ENCODE data around the gene TP63. TPM values are rescaled to one million over a fixed set of nuclear protein-coding genes. Genes with fewer than 3 reads are reported as not detected.
A peak's percentile ranks its signal among the peaks of the same experiment; 100 is the strongest.
"Not testable (repeated sequence)": the region's sequence is repeated elsewhere in the genome, so short reads cannot be mapped to it uniquely, and the experiment has no call there.

TP63 gene
- total RNA-seq, 1 experiment from 2014 or later: 3.6 TPM

DNA sequence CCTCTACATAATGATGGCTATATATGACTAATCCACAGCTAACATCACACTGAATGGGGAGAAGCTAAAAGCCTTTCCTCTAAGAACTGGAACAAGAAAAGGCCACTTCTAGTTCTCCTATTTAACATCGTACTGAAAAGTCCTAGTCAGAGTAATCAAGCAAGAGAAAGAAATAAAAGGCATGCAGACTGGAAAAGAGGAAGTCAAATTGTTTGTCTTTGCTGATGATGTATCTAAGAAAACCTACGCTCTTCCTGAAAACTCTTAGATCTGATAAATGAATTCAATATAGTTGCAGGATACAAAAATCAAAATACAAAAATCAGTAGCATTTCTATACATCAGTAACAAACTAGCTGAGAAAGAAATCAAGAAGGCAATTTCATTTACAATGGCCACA, 116.9 kb downstream of the TP63 start:
- peaks cover 67% of the 10 kb centered on the region for H3K9me3 ChIP-seq (ENCODE audit: insufficient read depth, low read depth)
- ChIA-PET CTCF (interaction anchor here (0.6 kb wide), 1 partner anchor 1107 kb away, joined by 7 read pairs; no protein-coding TSS in a partner anchor), POLR2A (ENCODE audit: unreplicated experiment) (no interaction called here)
- no peaks in the 10 kb centered on the region for H4K20me1 ChIP-seq (ENCODE audit: insufficient read depth)
- H3K27me3 ChIP-seq (ENCODE audit: insufficient read depth, low read depth): no peaks in the 10 kb centered on the region
- no peak for TF ChIP-seq EZH2 (IDR thresholded peaks at IDR 0.05; ENCODE audit: low read depth)
- TF ChIP-seq, protein P1, sequence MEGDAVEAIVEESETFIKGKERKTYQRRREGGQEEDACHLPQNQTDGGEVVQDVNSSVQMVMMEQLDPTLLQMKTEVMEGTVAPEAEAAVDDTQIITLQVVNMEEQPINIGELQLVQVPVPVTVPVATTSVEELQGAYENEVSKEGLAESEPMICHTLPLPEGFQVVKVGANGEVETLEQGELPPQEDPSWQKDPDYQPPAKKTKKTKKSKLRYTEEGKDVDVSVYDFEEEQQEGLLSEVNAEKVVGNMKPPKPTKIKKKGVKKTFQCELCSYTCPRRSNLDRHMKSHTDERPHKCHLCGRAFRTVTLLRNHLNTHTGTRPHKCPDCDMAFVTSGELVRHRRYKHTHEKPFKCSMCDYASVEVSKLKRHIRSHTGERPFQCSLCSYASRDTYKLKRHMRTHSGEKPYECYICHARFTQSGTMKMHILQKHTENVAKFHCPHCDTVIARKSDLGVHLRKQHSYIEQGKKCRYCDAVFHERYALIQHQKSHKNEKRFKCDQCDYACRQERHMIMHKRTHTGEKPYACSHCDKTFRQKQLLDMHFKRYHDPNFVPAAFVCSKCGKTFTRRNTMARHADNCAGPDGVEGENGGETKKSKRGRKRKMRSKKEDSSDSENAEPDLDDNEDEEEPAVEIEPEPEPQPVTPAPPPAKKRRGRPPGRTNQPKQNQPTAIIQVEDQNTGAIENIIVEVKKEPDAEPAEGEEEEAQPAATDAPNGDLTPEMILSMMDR (conservative IDR thresholded peaks at IDR 0.05): no peak
- H3K4me2 ChIP-seq: no peak overlapping the region
- H3K9me2 ChIP-seq (ENCODE audit: insufficient read depth): no peaks in the 10 kb centered on the region
- intact Hi-C loops (cut with micrococcal nuclease; ENCODE audit: unreplicated experiment): no loop called here
- H2AFZ ChIP-seq: no peak overlapping the region
- no TSS peak for BruUV-seq (replicated peaks)
- H3K27ac ChIP-seq: no peak overlapping the region
- H3K4me1 ChIP-seq (replicated peaks; ENCODE audit: insufficient read depth): no peaks in the 10 kb centered on the region
- H3K36me3 ChIP-seq (ENCODE audit: low read depth): 0 out of 2 replicates have a peak, but pooled peaks cover 5% of the 10 kb centered on the region
- no peak for DNase-seq
- no peak overlapping the region for H3K4me3 ChIP-seq
- no peaks in the 10 kb centered on the region; the same call in 1 of the 2 replicates for H3F3A ChIP-seq (ENCODE audit: insufficient read depth, low read depth)
- H3K79me2 ChIP-seq (ENCODE audit: low read depth): no peaks in the 10 kb centered on the region

DNA sequence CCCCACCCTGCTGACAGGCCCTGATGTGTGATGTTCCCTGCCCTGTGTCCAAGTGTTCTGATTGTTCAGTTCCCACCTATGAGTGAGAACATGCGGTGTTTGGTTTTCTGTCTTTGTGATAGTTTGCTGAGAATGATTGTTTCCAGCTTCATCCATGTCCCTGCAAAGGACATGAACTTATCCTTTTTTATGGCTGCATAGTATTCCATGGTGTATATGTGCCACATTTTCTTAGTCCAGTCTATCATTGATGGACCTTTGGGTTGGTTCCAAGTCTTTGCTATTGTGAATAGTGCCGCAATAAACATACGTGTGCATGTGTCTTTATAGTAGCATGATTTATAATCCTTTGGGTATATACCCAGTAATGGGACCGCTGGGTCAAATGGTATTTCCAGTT, 119.8 kb downstream of the TP63 start:
- H4K20me1 ChIP-seq (ENCODE audit: insufficient read depth); H3K27me3 ChIP-seq (ENCODE audit: insufficient read depth, low read depth); POLR2A ChIA-PET (ENCODE audit: unreplicated experiment); H3K9me2 ChIP-seq (ENCODE audit: insufficient read depth); H3K79me2 ChIP-seq (ENCODE audit: low read depth); BruUV-seq (replicated peaks); H3K27ac ChIP-seq; H3K4me2 ChIP-seq; H2AFZ ChIP-seq; H3K4me3 ChIP-seq; H3K36me3 ChIP-seq (ENCODE audit: low read depth); DNase-seq; CTCF ChIA-PET: not testable (repeated sequence)
- Histone ChIP-seq H3K4me1 (replicated peaks; ENCODE audit: insufficient read depth) (peaks cover 14% of the 10 kb centered on the region), H3K9me3 (ENCODE audit: insufficient read depth, low read depth) (peaks cover 55% of the 10 kb centered on the region), H3F3A (ENCODE audit: insufficient read depth, low read depth) (peaks cover 18% of the 10 kb centered on the region)
- intact Hi-C loops (cut with micrococcal nuclease; ENCODE audit: unreplicated experiment): loop anchor here (10.0 kb wide), 1 partner anchor 256 kb away; no protein-coding TSS in a partner anchor

DNA sequence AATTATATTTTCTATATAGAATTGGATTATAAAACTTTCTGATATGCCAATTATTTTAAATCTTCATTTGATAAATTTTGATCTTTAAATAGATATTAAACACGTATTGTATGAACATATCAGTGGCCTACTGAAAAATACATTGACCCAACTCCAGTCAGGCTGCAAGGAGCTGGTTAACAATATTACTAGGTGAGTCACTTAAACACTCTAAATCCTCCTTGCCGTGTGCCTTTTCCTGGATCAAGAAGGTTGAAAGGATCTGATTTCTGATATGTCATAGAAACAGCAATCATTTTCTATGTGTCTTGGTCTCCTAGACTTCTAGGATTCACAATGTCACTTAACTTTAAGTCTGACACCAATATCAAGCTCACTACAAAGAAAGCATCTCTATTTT, 123.2 kb downstream of the TP63 start:
- Histone ChIP-seq H3K9me2 (ENCODE audit: insufficient read depth) (no peaks in the 10 kb centered on the region), H2AFZ (no peak overlapping the region), H3K27ac (peak overlapping the region; percentile 93), H3K36me3 (ENCODE audit: low read depth) (0 out of 2 replicates have a peak, but pooled peaks cover 7% of the 10 kb centered on the region), H3K9me3 (ENCODE audit: insufficient read depth, low read depth) (peaks cover 48% of the 10 kb centered on the region), H3F3A (ENCODE audit: insufficient read depth, low read depth) (peaks cover 38% of the 10 kb centered on the region), H3K79me2 (ENCODE audit: low read depth) (no peaks in the 10 kb centered on the region), H3K4me1 (replicated peaks; ENCODE audit: insufficient read depth) (peaks cover 40% of the 10 kb centered on the region), H4K20me1 (ENCODE audit: insufficient read depth) (no peaks in the 10 kb centered on the region), H3K4me3 (no peak overlapping the region), H3K4me2 (no peak overlapping the region), H3K27me3 (ENCODE audit: insufficient read depth, low read depth) (no peaks in the 10 kb centered on the region)
- no peak for DNase-seq
- no peak for TF ChIP-seq EZH2 (IDR thresholded peaks at IDR 0.05; ENCODE audit: low read depth)
- TF ChIP-seq, protein P1 (conservative IDR thresholded peaks at IDR 0.05): no peak
- ChIA-PET CTCF (no interaction called here), POLR2A (ENCODE audit: unreplicated experiment) (interaction anchor here (0.6 kb wide), 1 partner anchor 1626 kb away, joined by 3 read pairs; no protein-coding TSS in a partner anchor)
- intact Hi-C loops (cut with micrococcal nuclease; ENCODE audit: unreplicated experiment): loop anchor here (10.0 kb wide), 1 partner anchor 260 kb away; no protein-coding TSS in a partner anchor
- BruUV-seq (replicated peaks): no TSS peak

Measured in PC-9 (cell line).